ENCODE results near the gene TMEFF2.

Gene TMEFF2

DNA sequence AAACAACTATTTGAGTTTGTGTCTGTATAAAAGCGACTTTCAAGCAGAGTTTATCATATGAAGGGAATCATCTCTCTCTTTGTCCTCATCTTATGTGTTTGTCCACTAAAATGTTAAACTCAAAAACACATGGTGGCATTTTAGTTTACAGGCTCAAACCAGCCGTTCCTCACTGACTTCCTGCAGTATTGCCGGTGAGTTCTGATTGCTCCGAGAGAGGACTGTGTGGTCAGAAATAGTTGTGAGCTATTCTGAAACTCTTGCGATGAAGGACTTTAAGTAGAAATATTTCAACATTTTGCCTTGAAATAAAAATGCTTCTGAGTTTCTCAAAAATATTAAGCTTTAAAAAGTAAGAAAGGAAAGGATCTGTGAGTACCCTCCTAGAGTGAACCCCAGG is 184.7 kb downstream of the TMEFF2 start:
- H3K27me3 Mint-ChIP-seq: peaks cover 6% of the 10 kb centered on the region
- no peaks in the 10 kb centered on the region for H3K4me1 Mint-ChIP-seq (ENCODE audit: low read depth)
- H3K36me3 Mint-ChIP-seq: no peaks in the 10 kb centered on the region
- no peaks in the 10 kb centered on the region for H3K9me3 Mint-ChIP-seq (ENCODE audit: low read depth)
- H3K4me3 Mint-ChIP-seq: no peak overlapping the region
- H3K27ac Mint-ChIP-seq: no peak overlapping the region

DNA sequence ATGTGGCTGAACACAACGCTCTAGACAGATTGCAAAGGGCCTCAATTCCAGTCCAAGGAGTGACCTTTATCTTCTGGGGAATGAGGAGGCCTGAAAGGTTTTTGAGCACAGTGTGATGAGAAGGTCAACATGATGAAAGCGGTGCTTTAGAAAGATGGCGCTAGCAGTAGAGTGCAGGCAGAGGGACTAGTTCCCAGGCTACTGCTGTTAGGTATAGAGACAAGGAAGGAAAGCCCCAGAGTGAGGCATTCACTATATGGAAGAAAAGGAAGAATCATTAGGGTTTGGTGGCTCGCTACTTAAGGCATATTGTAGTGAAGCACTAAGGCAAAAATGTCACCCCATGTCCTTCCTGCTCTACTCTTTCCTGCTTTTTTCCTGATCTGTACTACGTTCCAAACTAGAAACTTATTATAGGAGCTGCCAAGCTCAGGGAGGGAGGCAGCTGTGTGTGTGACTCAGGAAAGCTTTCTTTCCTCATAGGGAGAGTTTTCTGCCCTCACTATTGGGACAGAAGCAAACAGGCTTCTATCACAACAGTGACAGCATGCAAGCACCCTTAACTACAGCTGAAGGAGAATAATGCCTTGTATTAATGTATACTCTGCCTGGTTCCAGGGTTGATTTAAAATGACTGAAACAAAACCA is 187.0 kb downstream of the TMEFF2 start:
- Mint-ChIP-seq H3K9me3 (ENCODE audit: low read depth) (no peaks in the 10 kb centered on the region), H3K4me1 (ENCODE audit: low read depth) (no peaks in the 10 kb centered on the region), H3K27ac (no peak overlapping the region), H3K4me3 (no peak overlapping the region), H3K36me3 (no peaks in the 10 kb centered on the region), H3K27me3 (peaks cover 6% of the 10 kb centered on the region)

DNA sequence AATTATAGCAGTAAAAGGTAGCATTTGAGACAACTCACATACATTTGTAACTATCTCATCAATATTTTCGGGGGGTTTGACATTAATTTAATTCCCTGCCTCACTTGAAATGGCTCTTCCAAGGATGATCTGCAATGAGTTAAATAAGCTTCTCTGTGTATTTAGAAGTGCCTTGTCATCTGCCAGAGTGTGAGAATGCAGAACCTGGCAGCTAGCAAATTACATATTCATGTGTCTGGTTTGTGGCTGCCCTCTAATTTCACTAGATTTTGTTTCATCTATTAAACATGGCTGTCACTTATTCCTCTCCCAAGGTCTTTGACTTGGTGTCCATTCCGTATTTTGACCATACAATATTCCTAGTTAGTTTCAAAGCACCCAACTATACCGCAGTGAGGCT is 189.5 kb downstream of the TMEFF2 start:
- Mint-ChIP-seq H3K4me3 (no peak overlapping the region), H3K27me3 (peaks cover 6% of the 10 kb centered on the region), H3K36me3 (no peaks in the 10 kb centered on the region), H3K4me1 (ENCODE audit: low read depth) (no peaks in the 10 kb centered on the region), H3K9me3 (ENCODE audit: low read depth) (no peaks in the 10 kb centered on the region), H3K27ac (no peak overlapping the region)

DNA sequence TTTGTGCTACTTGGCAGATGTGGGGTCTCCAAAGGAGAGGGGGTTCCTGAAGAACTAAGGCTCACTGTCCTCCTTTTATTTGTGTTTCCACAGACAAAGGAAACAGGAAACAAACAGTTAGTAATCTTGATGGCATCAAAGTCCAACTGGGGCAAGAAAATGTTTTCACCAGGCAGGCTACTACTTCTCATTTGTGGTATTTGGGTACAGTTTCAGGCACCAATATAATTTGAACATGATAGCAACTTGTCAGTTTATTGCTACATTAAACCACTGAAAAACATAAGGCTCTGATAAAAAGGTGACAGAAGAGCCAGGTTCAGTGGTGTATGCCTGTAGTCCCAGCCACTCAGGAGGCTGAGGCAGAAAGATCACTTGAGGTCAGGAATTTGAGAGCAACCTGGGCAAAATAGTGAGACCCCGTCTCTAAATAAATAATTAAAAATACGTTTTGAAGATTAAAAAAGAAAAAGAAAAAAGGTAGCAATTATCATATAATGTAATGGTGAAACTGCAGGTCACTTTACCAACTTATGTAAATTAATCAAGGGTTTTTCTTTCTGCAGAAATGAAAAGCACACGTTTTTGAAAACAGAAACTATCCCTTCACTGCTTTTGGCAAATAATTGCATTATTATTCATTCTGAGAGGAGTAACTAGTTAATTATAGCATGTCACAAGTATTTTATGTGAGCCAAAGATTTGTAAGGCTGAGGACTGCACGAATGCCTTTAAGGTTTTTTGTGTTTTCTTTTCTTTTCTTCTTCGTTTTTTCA is 190.4 kb downstream of the TMEFF2 start:
- Mint-ChIP-seq H3K36me3 (no peaks in the 10 kb centered on the region), H3K9me3 (ENCODE audit: low read depth) (no peaks in the 10 kb centered on the region), H3K4me1 (ENCODE audit: low read depth) (no peaks in the 10 kb centered on the region), H3K27me3 (peaks cover 8% of the 10 kb centered on the region), H3K27ac (no peak overlapping the region), H3K4me3 (no peak overlapping the region)

DNA sequence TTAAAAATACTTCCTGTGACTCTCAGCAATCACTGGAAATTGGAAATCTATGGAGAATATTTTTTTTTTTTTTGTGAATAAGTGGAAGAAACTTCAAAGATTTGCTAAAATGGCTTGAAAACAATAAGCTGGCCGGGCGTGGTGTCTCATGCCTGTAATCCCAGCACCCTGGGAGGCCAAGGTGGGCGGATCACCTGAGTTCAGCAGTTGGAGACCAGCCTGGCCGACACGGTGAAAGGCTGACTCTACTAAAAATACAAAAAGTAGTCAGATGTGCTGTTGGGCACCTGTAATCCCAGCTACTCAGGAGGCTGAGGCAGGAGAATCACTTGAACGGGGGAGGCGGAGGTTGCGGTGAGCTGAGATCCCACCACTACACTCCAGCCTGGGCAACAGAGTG is 192.3 kb downstream of the TMEFF2 start:
- Mint-ChIP-seq H3K27me3 (peaks cover 6% of the 10 kb centered on the region), H3K4me1 (ENCODE audit: low read depth) (no peaks in the 10 kb centered on the region), H3K27ac (no peak overlapping the region), H3K36me3 (no peaks in the 10 kb centered on the region), H3K9me3 (ENCODE audit: low read depth) (no peaks in the 10 kb centered on the region), H3K4me3 (no peak overlapping the region)

DNA sequence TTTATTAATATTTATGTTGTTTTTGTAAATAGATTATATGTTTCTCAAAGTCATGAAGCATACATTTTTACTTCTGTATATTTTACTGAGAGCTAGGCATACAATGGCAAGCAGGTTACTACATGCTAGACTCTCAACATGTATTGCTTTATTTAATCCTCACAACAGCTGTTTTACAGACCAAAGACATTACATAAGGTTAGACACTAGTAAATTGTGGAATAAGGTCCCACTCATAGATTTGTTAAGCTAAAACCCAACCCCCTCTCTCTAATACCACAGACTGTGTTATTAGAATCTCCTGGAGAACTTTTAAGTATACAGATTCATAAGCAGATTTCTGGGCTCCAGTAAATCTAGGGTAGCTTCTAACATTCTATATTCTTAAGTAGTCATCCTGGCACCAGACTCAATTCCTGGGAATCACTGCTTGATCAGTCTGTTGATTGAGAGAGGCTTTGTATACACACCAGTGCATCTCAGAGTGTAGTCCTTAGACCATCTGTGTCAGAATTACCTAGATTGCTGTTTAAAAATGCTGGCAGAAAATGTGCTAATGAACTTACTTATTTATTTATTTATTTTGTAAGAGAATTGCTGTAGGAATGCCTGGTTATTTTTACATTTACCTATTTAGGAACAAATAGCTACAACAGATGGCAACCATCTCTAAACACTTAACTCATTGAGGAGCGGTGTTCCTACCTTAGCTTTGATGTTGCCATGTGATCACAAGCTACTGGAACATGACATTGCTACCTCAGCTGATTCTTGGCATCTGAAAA is 194.3 kb downstream of the TMEFF2 start:
- Mint-ChIP-seq H3K27me3 (peaks cover 4% of the 10 kb centered on the region), H3K27ac (no peak overlapping the region), H3K4me3 (no peak overlapping the region), H3K36me3 (no peaks in the 10 kb centered on the region), H3K9me3 (ENCODE audit: low read depth) (no peaks in the 10 kb centered on the region), H3K4me1 (ENCODE audit: low read depth) (no peaks in the 10 kb centered on the region)

DNA sequence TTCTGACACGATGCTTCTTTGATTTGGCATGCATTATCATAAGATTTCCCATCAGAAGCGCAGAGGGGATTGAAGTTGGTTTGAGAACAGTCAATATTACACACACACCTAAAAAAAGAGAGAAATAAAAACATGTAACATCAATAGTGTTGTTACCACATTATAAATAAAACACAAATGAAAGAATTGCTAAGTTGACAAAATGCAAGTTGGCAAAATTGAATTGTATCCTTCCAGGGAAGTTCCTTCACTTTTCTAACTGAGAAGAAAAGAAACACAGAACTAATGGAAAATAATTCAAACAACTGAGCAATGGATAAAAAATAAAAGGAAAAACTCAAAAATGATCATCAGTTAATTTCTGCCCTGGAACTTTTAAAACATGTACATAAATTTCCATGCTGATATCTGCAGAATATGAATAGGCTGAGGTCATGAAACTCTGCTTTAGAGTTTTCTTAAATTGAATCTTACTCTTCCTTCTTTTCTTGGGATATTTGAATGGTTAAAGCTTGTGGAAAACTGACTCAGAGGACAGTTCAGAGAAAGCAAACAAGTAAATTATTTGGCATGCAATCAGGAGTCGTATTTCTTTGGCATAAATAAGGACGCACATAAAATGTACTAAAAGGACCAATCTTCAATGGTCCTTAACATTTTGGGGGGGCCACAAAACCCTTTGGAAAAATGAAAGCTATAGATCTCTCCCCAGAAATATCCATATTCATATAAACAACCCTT is 195.5 kb downstream of the TMEFF2 start:
- H3K4me1 Mint-ChIP-seq (ENCODE audit: low read depth): no peaks in the 10 kb centered on the region
- H3K27me3 Mint-ChIP-seq: peaks cover 4% of the 10 kb centered on the region
- no peaks in the 10 kb centered on the region for H3K9me3 Mint-ChIP-seq (ENCODE audit: low read depth)
- H3K4me3 Mint-ChIP-seq: no peak overlapping the region
- H3K36me3 Mint-ChIP-seq: no peaks in the 10 kb centered on the region
- no peak overlapping the region for H3K27ac Mint-ChIP-seq

DNA sequence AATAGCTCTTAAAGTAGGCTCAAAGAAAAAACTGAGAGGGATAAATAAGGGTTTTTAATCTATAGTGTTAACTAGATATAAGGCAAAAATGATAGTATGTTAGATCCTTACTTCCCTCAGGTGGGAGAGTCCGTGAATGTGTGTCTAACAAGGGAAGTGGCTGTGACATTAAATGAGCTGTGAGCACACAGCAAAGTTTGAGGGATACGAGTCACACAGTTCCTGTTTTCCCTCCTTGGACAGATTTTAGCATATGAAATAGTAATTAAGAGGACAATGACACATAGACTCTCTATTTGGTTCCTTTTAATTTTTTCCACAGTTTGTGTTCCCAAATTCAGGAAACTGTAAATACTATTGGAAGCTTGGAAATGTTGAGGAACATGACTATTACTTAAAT is 199.4 kb downstream of the TMEFF2 start:
- Mint-ChIP-seq H3K4me3 (no peak overlapping the region), H3K4me1 (ENCODE audit: low read depth) (no peaks in the 10 kb centered on the region), H3K36me3 (no peaks in the 10 kb centered on the region), H3K27ac (no peak overlapping the region), H3K27me3 (peaks cover 6% of the 10 kb centered on the region), H3K9me3 (ENCODE audit: low read depth) (no peaks in the 10 kb centered on the region)

DNA sequence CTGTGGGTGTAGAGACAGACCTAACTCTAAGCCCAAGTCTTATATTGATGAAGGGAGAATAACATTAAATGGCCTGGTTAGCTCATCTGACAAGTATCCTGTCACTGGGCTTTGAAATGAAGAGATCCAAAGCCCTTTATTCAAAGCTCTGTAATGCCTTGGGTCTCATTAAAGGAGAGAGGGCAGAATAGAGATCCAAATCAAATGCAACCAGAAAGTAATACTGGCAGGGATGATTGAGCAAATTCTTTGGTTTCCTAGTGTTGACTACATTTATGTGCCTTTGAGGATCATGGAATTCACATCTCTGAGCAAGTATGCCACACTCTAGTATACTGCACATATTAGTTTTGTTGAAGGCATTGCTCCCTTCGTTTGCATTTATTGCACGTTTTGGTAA is 200.0 kb downstream of the TMEFF2 start:
- H3K9me3 Mint-ChIP-seq (ENCODE audit: low read depth): no peaks in the 10 kb centered on the region
- H3K27me3 Mint-ChIP-seq: peaks cover 6% of the 10 kb centered on the region
- no peaks in the 10 kb centered on the region for H3K36me3 Mint-ChIP-seq
- no peak overlapping the region for H3K27ac Mint-ChIP-seq
- no peak overlapping the region for H3K4me3 Mint-ChIP-seq
- no peaks in the 10 kb centered on the region for H3K4me1 Mint-ChIP-seq (ENCODE audit: low read depth)

DNA sequence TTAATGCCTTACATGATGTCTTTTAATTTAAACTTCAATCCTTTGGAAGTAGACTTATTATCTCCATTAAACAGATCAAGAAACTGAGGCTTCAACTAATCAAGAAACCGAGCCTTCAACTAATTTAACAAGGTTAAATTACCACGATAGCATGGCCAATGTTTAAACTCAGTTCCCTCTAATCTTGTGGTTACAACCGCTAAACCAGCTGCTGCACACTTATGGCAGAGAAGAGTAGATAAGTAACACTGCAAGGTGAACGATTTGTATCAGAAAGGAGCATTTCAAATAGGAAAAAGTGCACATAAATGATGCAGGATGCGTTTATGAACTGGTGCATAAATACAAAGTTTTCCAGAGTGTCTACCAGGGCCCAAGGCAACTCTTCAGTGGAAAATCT is 203.3 kb downstream of the TMEFF2 start:
- no peaks in the 10 kb centered on the region for H3K36me3 Mint-ChIP-seq
- H3K4me3 Mint-ChIP-seq: no peak overlapping the region
- peaks cover 3% of the 10 kb centered on the region for H3K27me3 Mint-ChIP-seq
- H3K27ac Mint-ChIP-seq: no peak overlapping the region
- H3K4me1 Mint-ChIP-seq (ENCODE audit: low read depth): no peaks in the 10 kb centered on the region
- no peaks in the 10 kb centered on the region for H3K9me3 Mint-ChIP-seq (ENCODE audit: low read depth)

DNA sequence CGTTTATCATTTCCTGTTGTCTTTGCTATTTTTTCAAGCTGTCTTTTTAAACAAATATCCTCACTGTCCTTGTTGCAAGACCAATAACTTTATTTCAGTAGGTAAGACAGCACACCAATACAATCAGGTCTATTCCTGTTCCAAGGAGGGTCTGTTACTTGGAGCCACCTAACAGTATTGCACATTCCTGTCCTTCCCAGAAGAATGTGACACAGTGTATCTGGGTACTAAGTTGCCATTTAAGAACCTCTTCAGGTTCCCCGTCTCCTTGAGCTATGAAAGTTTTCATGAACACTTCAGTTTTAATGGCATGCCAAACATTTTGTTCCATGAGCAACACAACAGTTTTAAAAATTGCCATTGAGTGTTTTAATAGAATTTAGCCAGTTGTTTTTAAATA is 209.0 kb downstream of the TMEFF2 start:
- no peaks in the 10 kb centered on the region for H3K36me3 Mint-ChIP-seq
- no peak overlapping the region for H3K27ac Mint-ChIP-seq
- H3K4me3 Mint-ChIP-seq: no peak overlapping the region
- no peaks in the 10 kb centered on the region for H3K9me3 Mint-ChIP-seq (ENCODE audit: low read depth)
- H3K4me1 Mint-ChIP-seq (ENCODE audit: low read depth): no peaks in the 10 kb centered on the region
- peaks cover 3% of the 10 kb centered on the region for H3K27me3 Mint-ChIP-seq

- no peaks in the 10 kb centered on the region for H3K4me1 Mint-ChIP-seq (ENCODE audit: low read depth)
- no peak overlapping the region for H3K27ac Mint-ChIP-seq
- H3K9me3 Mint-ChIP-seq (ENCODE audit: low read depth): no peaks in the 10 kb centered on the region
- H3K4me3 Mint-ChIP-seq: no peak overlapping the region
- H3K36me3 Mint-ChIP-seq: no peaks in the 10 kb centered on the region
- peaks cover 6% of the 10 kb centered on the region for H3K27me3 Mint-ChIP-seq
These were observed 211.1 kb downstream of the TMEFF2 start for GRCh38 chr2:191983591-191983990.

GRCh38 chr2:191983186-191983585 is 211.5 kb downstream of the TMEFF2 start:
- no peaks in the 10 kb centered on the region for H3K4me1 Mint-ChIP-seq (ENCODE audit: low read depth)
- no peaks in the 10 kb centered on the region for H3K9me3 Mint-ChIP-seq (ENCODE audit: low read depth)
- no peak overlapping the region for H3K4me3 Mint-ChIP-seq
- H3K27me3 Mint-ChIP-seq: peaks cover 6% of the 10 kb centered on the region
- H3K27ac Mint-ChIP-seq: no peak overlapping the region
- H3K36me3 Mint-ChIP-seq: no peaks in the 10 kb centered on the region

DNA sequence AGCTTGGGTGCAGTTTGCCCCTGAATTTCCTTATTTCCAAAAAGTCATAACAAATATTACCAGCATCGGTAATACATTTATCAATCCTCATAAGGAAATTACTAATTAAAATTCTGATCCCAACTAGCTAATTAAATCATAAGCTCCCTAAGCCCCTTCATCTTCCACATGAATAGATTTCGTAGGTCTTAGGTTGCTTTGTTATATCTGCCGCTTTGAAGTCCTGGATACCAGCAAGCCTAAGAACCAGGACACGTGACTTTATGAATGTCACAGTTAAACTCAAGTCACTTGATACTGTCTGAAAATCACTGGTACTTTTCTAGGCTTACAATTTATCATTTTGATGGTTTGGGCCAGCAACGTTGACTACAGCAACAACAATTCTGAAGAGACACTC is 213.0 kb downstream of the TMEFF2 start:
- no peak overlapping the region for H3K4me3 Mint-ChIP-seq
- H3K36me3 Mint-ChIP-seq: no peaks in the 10 kb centered on the region
- no peak overlapping the region for H3K27ac Mint-ChIP-seq
- H3K4me1 Mint-ChIP-seq (ENCODE audit: low read depth): no peaks in the 10 kb centered on the region
- no peaks in the 10 kb centered on the region for H3K9me3 Mint-ChIP-seq (ENCODE audit: low read depth)
- H3K27me3 Mint-ChIP-seq: peaks cover 6% of the 10 kb centered on the region

GRCh38 chr2:191980483-191980882 is 214.2 kb downstream of the TMEFF2 start:
- H3K36me3 Mint-ChIP-seq: no peaks in the 10 kb centered on the region
- peaks cover 6% of the 10 kb centered on the region for H3K27me3 Mint-ChIP-seq
- H3K4me3 Mint-ChIP-seq: no peak overlapping the region
- H3K9me3 Mint-ChIP-seq (ENCODE audit: low read depth): no peaks in the 10 kb centered on the region
- H3K4me1 Mint-ChIP-seq (ENCODE audit: low read depth): no peaks in the 10 kb centered on the region
- no peak overlapping the region for H3K27ac Mint-ChIP-seq
